ENCODE results near the gene SYNPO2.
"Not testable (repeated sequence)": the region's sequence is repeated elsewhere in the genome, so short reads cannot be mapped to it uniquely, and the experiment has no call there.

- not testable (repeated sequence) for TF ChIP-seq CTCF, POLR2A (IDR thresholded peaks at IDR 0.05)
Measured at GRCh38 chr4:119067670-119068360, 179.2 kb downstream of the SYNPO2 start.

All from testis (tissue), 2 donors.